Measurements from ENCODE around the gene C2CD4D. TPM values are rescaled to one million over a fixed set of nuclear protein-coding genes. Genes with fewer than 3 reads are reported as not detected.

Gene C2CD4D
- total and polyA plus RNA-seq, 8 donors, result 0.26 to 0.92 (median 0.52) TPM

DNA sequence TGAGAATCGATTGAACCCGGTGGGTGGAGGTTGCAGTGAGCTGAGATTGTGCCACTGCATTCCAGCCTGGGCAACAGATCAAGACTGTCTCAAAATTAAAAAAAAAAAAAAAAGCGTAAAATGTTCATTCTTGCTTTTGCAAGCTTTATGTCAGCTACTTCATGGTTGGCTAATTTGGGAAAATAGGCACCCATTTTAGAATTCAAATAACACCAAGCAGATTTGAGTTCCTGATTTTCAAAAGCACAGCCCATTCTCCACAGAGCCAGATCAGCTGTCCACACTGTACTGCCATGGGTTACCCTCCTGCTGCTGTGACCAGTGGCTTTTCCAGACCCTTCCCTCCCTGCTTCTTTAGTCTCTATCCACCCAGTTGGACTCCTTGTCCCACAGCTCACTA, 9.5 kb upstream of the C2CD4D start:
- Histone ChIP-seq H3K4me3 (no peak overlapping the region), H3K36me3 (no peaks in the 10 kb centered on the region), H3K27me3 (peaks cover 0 to 25% of the 10 kb centered on the region in 2 donors), H3K27ac (no peak overlapping the region), H3K9me3 (no peaks in the 10 kb centered on the region), H3K4me1 (peaks cover 3 to 10% of the 10 kb centered on the region in 2 donors)
- DNase-seq (no peak), ATAC-seq (peak; percentile 26)
- intact Hi-C loops (cut with DNase I), result no loop called here
- TF ChIP-seq, protein P1, sequence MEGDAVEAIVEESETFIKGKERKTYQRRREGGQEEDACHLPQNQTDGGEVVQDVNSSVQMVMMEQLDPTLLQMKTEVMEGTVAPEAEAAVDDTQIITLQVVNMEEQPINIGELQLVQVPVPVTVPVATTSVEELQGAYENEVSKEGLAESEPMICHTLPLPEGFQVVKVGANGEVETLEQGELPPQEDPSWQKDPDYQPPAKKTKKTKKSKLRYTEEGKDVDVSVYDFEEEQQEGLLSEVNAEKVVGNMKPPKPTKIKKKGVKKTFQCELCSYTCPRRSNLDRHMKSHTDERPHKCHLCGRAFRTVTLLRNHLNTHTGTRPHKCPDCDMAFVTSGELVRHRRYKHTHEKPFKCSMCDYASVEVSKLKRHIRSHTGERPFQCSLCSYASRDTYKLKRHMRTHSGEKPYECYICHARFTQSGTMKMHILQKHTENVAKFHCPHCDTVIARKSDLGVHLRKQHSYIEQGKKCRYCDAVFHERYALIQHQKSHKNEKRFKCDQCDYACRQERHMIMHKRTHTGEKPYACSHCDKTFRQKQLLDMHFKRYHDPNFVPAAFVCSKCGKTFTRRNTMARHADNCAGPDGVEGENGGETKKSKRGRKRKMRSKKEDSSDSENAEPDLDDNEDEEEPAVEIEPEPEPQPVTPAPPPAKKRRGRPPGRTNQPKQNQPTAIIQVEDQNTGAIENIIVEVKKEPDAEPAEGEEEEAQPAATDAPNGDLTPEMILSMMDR (IDR thresholded peaks at IDR 0.05), result no peak

- Histone ChIP-seq H3K9me3 (no peaks in the 10 kb centered on the region), H3K4me3 (no peak overlapping the region), H3K27ac (no peak overlapping the region), H3K27me3 (peaks cover 0 to 25% of the 10 kb centered on the region in 2 donors), H3K36me3 (no peaks in the 10 kb centered on the region), H3K4me1 (peaks cover 3 to 10% of the 10 kb centered on the region in 2 donors)
- TF ChIP-seq, protein P1 (IDR thresholded peaks at IDR 0.05), result no peak
- ATAC-seq (no peak), DNase-seq (peak in 2 of 4 donors; percentile 81 to 84)
- intact Hi-C loops (cut with DNase I), result no loop called here
Observed at GRCh38 chr1:151847867-151848596, 8.4 kb upstream of the C2CD4D start.

GRCh38 chr1:151846686-151847237, 7.1 kb upstream of the C2CD4D start:
- intact Hi-C loops (cut with DNase I), result no loop called here
- no peak overlapping the region for H3K4me3 ChIP-seq
- peaks cover 3 to 10% of the 10 kb centered on the region in 2 donors for H3K4me1 ChIP-seq
- H3K27ac ChIP-seq, result no peak overlapping the region
- no peaks in the 10 kb centered on the region for H3K36me3 ChIP-seq
- peaks cover 0 to 18% of the 10 kb centered on the region in 2 donors for H3K27me3 ChIP-seq
- H3K9me3 ChIP-seq, result no peaks in the 10 kb centered on the region
- no peak for DNase-seq
- TF ChIP-seq, protein P1 (IDR thresholded peaks at IDR 0.05), result no peak
- ATAC-seq, result no peak

DNA sequence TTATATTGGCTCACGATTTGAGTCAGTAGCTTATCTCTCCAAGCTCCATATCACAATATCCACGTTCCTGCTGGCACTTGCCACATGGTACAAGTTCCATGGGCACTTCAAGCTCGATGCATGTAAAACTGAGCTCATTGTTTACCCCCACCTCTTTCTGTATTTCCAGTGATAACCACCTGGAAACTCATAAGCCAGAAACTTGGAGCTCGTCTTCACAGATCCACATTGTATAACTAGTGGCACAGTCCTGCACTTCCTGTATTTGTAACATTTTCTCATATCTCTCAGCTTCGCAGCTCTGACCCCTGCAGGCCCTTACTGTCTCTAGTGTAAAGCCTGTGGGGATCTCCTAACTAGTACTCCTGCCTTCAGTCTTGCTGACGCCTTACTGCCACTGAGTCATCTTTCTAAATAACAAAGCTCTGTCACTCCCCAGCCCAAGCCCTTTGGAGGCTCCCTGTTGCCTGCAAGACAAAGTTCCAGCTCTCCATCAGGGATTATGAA, 6.5 kb upstream of the C2CD4D start:
- H3K4me1 ChIP-seq, result peaks cover 3 to 10% of the 10 kb centered on the region in 2 donors
- H3K27ac ChIP-seq, result no peak overlapping the region
- H3K36me3 ChIP-seq, result no peaks in the 10 kb centered on the region
- H3K4me3 ChIP-seq, result no peak overlapping the region
- intact Hi-C loops (cut with DNase I), result no loop called here
- DNase-seq (no peak), ATAC-seq (no peak)
- TF ChIP-seq, protein P1 (IDR thresholded peaks at IDR 0.05), result no peak
- peaks cover 0 to 23% of the 10 kb centered on the region in 2 donors for H3K27me3 ChIP-seq
- H3K9me3 ChIP-seq, result no peaks in the 10 kb centered on the region

DNA sequence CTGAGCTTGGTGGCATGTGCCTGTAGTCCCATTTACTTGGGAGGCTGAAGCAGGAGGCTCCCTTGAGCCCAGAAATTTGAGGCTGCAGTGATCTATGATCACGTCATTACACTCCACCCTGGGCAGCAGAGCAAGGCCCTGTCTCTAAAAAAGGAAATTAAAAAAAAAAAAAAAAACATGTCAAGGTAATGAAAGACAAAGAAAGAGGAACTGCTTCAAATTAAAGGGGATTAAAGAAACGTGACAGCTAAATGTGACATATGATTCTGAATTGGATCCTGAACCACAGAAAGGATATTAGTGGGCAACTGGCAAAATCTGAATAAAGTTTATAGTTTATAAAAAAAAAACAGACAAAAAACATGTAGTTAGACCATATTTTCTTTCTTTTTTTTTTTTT, 3.8 kb upstream of the C2CD4D start:
- Histone ChIP-seq H3K4me1 (peaks cover 13 to 21% of the 10 kb centered on the region in 2 donors), H3K4me3 (no peak overlapping the region), H3K27ac (no peak overlapping the region), H3K27me3 (peaks cover 12 to 45% of the 10 kb centered on the region in 2 donors), H3K9me3 (no peaks in the 10 kb centered on the region), H3K36me3 (no peaks in the 10 kb centered on the region)
- intact Hi-C loops (cut with DNase I), result no loop called here
- TF ChIP-seq, protein P1 (IDR thresholded peaks at IDR 0.05), result no peak
- ATAC-seq, result no peak
- no peak for DNase-seq

All from left lung (tissue), 10 donors.